GM12878 (cell line): ENCODE data around the gene EIF1AD. TPM values are rescaled to one million over a fixed set of nuclear protein-coding genes. Genes with fewer than 3 reads are reported as not detected.

Source experiments
- ATAC-seq: fragments of 200-7000 bp; cut with Tn5 transposase; 3 replicates; pipeline ENCODE4 v1.9.1; 2020; ENCODE audit warnings: mild to moderate bottlenecking, moderate library complexity
- BruUV-seq: library from RNA; stranded (reverse); fragments of 400-500 nt; replicated peaks from 2 replicates; lab custom pipeline; 2021; lab: Mats Ljungman, UMichigan
- CTCF ChIA-PET: fragments of 300-600 bp; sonication (Branson Sonifier 250); formaldehyde crosslinking; extraction: SDS; loops from one replicate; lab custom pipeline; 2021; ENCODE audit warnings: inconsistent platforms; lab: Yijun Ruan, JAX
- POLR2A ChIA-PET: fragments of 350-600 bp; formaldehyde crosslinking; extraction: SDS; loops from one replicate; lab custom pipeline; 2021; ENCODE audit warnings: inconsistent platforms; lab: Charles Lee
- RAD21 ChIA-PET: fragments of 300-600 bp; sonication (Branson Sonifier 250); formaldehyde crosslinking; loops from one replicate; lab custom pipeline; 2023; ENCODE audit warnings: antibody characterized with exemption; ENCODE audit not compliant: unreplicated experiment; lab: Charles Lee
- SMC1A ChIA-PET: fragments of 300-600 bp; sonication (Branson Sonifier 250); formaldehyde crosslinking; loops from one replicate; lab custom pipeline; 2023; ENCODE audit not compliant: unreplicated experiment, uncharacterized antibody; lab: Charles Lee
- DNase-seq: peaks from one replicate; pipeline ENCODE4 v3.0.0-alpha.2; 2011; ENCODE audit warnings: low read depth, low spot score
- FAIRE-seq: peaks from 3 replicates; lab custom pipeline; 2011; peaks lifted over from hg19 to GRCh38; lab: Jason Lieb, UNC
- H2AFZ ChIP-seq: 2 replicates; pipeline ENCODE4 v1.6.0; 2011; ENCODE audit warnings: low read depth, low read length, control low read depth; ENCODE audit not compliant: control insufficient read depth
- H3K27ac ChIP-seq: 2 replicates; pipeline ENCODE4 v1.5.1; 2011; ENCODE audit warnings: control low read depth; ENCODE audit not compliant: control insufficient read depth, insufficient read depth
- H3K27me3 ChIP-seq, 2 experiments: replicated peaks in 1 of 2; 2 replicates each; pipeline versions ENCODE4 v1.6.0 to v1.6.1; 2011; ENCODE audit warnings: low read length in 1 of 2; ENCODE audit not compliant: control insufficient read depth in 2 of 2, insufficient read depth in 2 of 2
- H3K36me3 ChIP-seq, 2 experiments: 2 replicates each; pipeline ENCODE4 v1.5.1; 2011; ENCODE audit warnings: low read length in 1 of 2; ENCODE audit not compliant: control insufficient read depth in 2 of 2, insufficient read depth in 2 of 2
- H3K4me1 ChIP-seq: 2 replicates; pipeline ENCODE4 v1.6.1; 2011; ENCODE audit warnings: mild to moderate bottlenecking, low read length, moderate library complexity, mixed read lengths; ENCODE audit not compliant: control insufficient read depth, insufficient read depth
- H3K4me2 ChIP-seq: 2 replicates; pipeline ENCODE4 v1.6.0; 2011; ENCODE audit warnings: control low read depth; ENCODE audit not compliant: control insufficient read depth, insufficient read depth
- H3K4me3 ChIP-seq: fragments of 200-600 bp; sonication (generic); 2 replicates; pipeline ENCODE4 v1.5.1; 2016
- H3K79me2 ChIP-seq: 2 replicates; pipeline ENCODE4 v1.6.0; 2011; ENCODE audit warnings: low read length; ENCODE audit not compliant: control insufficient read depth, insufficient read depth
- H3K9ac ChIP-seq: 2 replicates; pipeline ENCODE4 v1.8.0; 2011; ENCODE audit warnings: low read length, control low read depth, mixed read lengths; ENCODE audit not compliant: control insufficient read depth, insufficient read depth
- H3K9me3 ChIP-seq: replicated peaks from 3 replicates; pipeline ENCODE4 v1.5.1; 2011; ENCODE audit warnings: mild to moderate bottlenecking, low read length; ENCODE audit not compliant: control insufficient read depth, insufficient read depth
- H4K20me1 ChIP-seq: 2 replicates; pipeline ENCODE4 v1.6.0; 2011; ENCODE audit not compliant: control insufficient read depth, insufficient read depth
- ASH2L ChIP-seq: fragments of 300-600, 200-600 bp; sonication (generic); IDR thresholded peaks from 2 replicates; pipeline ENCODE4 v1.6.1; 2017; ENCODE audit warnings: low read depth, mild to moderate bottlenecking, borderline replicate concordance
- BHLHE40 ChIP-seq, 2 experiments: fragments of 450-650 bp in 1 of 2; IDR thresholded peaks; 2 replicates each; pipeline ENCODE4 v1.6.1; 2011 to 2017; ENCODE audit warnings: low read depth in 2 of 2, borderline replicate concordance in 1 of 2, improper control_type of control experiment in 1 of 2, low read length in 1 of 2, mild to moderate bottlenecking in 1 of 2
- CBFB ChIP-seq: IDR thresholded peaks from 2 replicates; pipeline ENCODE4 v1.6.1; 2016; ENCODE audit warnings: antibody characterized with exemption, low read depth
- CHD1 ChIP-seq: IDR thresholded peaks from 2 replicates; pipeline ENCODE4 v1.6.1; 2012; ENCODE audit warnings: low read depth, low read length, improper control_type of control experiment
- GABPA ChIP-seq: IDR thresholded peaks from 2 replicates; pipeline ENCODE4 v1.6.1; 2014; ENCODE audit warnings: antibody characterized with exemption, low read depth, mild to moderate bottlenecking, inconsistent platforms
- HDAC2 ChIP-seq: fragments of 200-600 bp; sonication (generic); IDR thresholded peaks from 2 replicates; pipeline ENCODE4 v1.6.1; 2017
- IRF4 ChIP-seq: IDR thresholded peaks from 2 replicates; pipeline ENCODE4 v1.6.1; 2011; ENCODE audit warnings: low read depth, low read length
- MLLT1 ChIP-seq: fragments of 450-650 bp; IDR thresholded peaks from 2 replicates; pipeline ENCODE4 v1.6.1; 2016; ENCODE audit warnings: mild to moderate bottlenecking
- NKRF ChIP-seq: fragments of 450-650 bp; conservative IDR thresholded peaks from 2 replicates; pipeline ENCODE4 v1.6.1; 2017; ENCODE audit warnings: mild to moderate bottlenecking, moderate library complexity
- NRF1 ChIP-seq: conservative IDR thresholded peaks from 2 replicates; pipeline ENCODE4 v1.6.1; 2011; ENCODE audit warnings: mild to moderate bottlenecking, low read depth, low read length, improper control_type of control experiment
- PAX8 ChIP-seq: fragments of 450-650 bp; IDR thresholded peaks from 2 replicates; pipeline ENCODE4 v1.6.1; 2017; ENCODE audit warnings: mild to moderate bottlenecking, moderate library complexity
- POLR2AphosphoS5 ChIP-seq: IDR thresholded peaks from 2 replicates; pipeline ENCODE4 v1.6.1; 2011; ENCODE audit warnings: mild to moderate bottlenecking, low read length, inconsistent platforms
- RAD21 ChIP-seq: IDR thresholded peaks from 2 replicates; pipeline ENCODE4 v1.6.1; 2011; ENCODE audit warnings: mild to moderate bottlenecking, low read depth, low read length, moderate library complexity; ENCODE audit not compliant: insufficient read depth
- SREBF1 ChIP-seq: IDR thresholded peaks from 2 replicates; pipeline ENCODE4 v1.6.1; 2012; ENCODE audit warnings: mild to moderate bottlenecking, low read length
- ZNF217 ChIP-seq: fragments of 450-650 bp; IDR thresholded peaks from 2 replicates; pipeline ENCODE4 v1.6.1; 2017; ENCODE audit warnings: antibody characterized with exemption, mild to moderate bottlenecking
- WGBS: methylation state at CpG from one replicate; pipeline ENCODE4 v1.1.6; 2016; ENCODE audit warnings: low lambda C conversion rate; ENCODE audit not compliant: insufficient replicate concordance, insufficient coverage; ENCODE audit errors: missing lambda C conversion rate; 5-methylcytosine and 5-hydroxymethylcytosine counted together
- in situ Hi-C: fragments of 300-500 bp; cut with MboI; formaldehyde crosslinking; loops from 9 replicates; pipeline ENCODE4 v1.14.3; 2018; ENCODE audit warnings: mixed read lengths
- intact Hi-C: fragments of 100-400 bp; cut with micrococcal nuclease; formaldehyde crosslinking; loops from one replicate; pipeline ENCODE4 v1.14.2; 2022; ENCODE audit not compliant: unreplicated experiment
- polyA plus RNA-seq, 11 experiments: library from polyadenylated mRNA; depleted of rRNA in 4 of 11; unstranded in 6 of 11; stranded (reverse) in 5 of 11; fragments of >200 nt; fragmentation: Nextera tagmentation in 4 of 11; fragmentation: Illumina TruSeq in 1 of 11; extraction: Ambion mirVana in 4 of 11; extraction: Trizol in 1 of 11; gene quantifications; 1 replicate in 1 of 11; 2 replicates in 10 of 11; pipeline versions ENCODE4 v1.2.1 to v1.2.3, GENCODE V29; 2011 to 2016; ENCODE audit warnings: inconsistent platforms in 2 of 11, missing spikeins in 2 of 11, low read depth in 1 of 11
- total RNA-seq, 4 experiments: library from RNA; depleted of rRNA in 3 of 4; stranded (reverse); fragments of >200 nt in 3 of 4; fragmentation: Illumina TruSeq in 1 of 4; extraction: Trizol in 1 of 4; gene quantifications; 2 replicates each; pipeline versions ENCODE4 v1.2.1 to v1.2.3, GENCODE V29; 2013 to 2021

Gene EIF1AD
- total and polyA plus RNA-seq, 10 of the 15 experiments (the other 5 are each of a cell fraction or from before 2014, with no cell fraction given): 31.6 to 56.8 (median 39.5) TPM

GRCh38 chr11:65973439-65974110 is 28.4 kb downstream of the EIF1AD start:
- TF ChIP-seq CHD1 (no peak), POLR2AphosphoS5 (0 out of 2 replicates have a peak, but pooled peaks have one; percentile 35)
- no peak overlapping the region for H3K9ac ChIP-seq
- FAIRE-seq (no peak), DNase-seq (no peak), ATAC-seq (no peak)
- WGBS: 88% methylated on average over 13 of the region's 13 CpGs
- no peaks in the 10 kb centered on the region for H3K79me2 ChIP-seq
- CTCF ChIA-PET: no interaction called here
- no peak overlapping the region for H3K4me3 ChIP-seq
- RAD21 ChIA-PET: no interaction called here
- H2AFZ ChIP-seq: no peak overlapping the region
- H3K4me2 ChIP-seq: no peak overlapping the region
- H3K27me3 ChIP-seq: no peaks in the 10 kb centered on the region
- BruUV-seq: TSS peak; percentile 52
- no peaks in the 10 kb centered on the region for H4K20me1 ChIP-seq
- intact Hi-C loops (no loop called here), in situ Hi-C loops (no loop called here)
- POLR2A ChIA-PET: no interaction called here
- no peaks in the 10 kb centered on the region for H3K4me1 ChIP-seq
- no peaks in the 10 kb centered on the region for H3K9me3 ChIP-seq
- SMC1A ChIA-PET: no interaction called here
- peaks cover 14 to 21% of the 10 kb centered on the region in 2 experiments; a peak in 3 of 4 replicates for H3K36me3 ChIP-seq
- no peak overlapping the region for H3K27ac ChIP-seq

GRCh38 chr11:65972116-65972515 is 29.8 kb downstream of the EIF1AD start:
- no peaks in the 10 kb centered on the region for H3K79me2 ChIP-seq
- H3K36me3 ChIP-seq: peaks cover 18% of the 10 kb centered on the region in 2 experiments; a peak in 3 of 4 replicates
- CTCF ChIA-PET: interaction anchor here (0.8 to 1.8 kb wide), 2 partner anchors 50 to 87 kb away, joined by 3 to 7 read pairs; no protein-coding TSS in a partner anchor
- no peak overlapping the region for H3K27ac ChIP-seq
- no peak overlapping the region for H3K9ac ChIP-seq
- ATAC-seq: no peak
- 98% methylated on average over 8 of the region's 8 CpGs for WGBS
- POLR2A ChIA-PET: interaction anchor here (0.6 kb wide), 1 partner anchor 90 kb away, joined by 4 read pairs; no protein-coding TSS in a partner anchor
- SMC1A ChIA-PET: interaction anchor here (0.8 to 1.1 kb wide), 2 partner anchors 50 to 85 kb away, joined by 4 read pairs; no protein-coding TSS in a partner anchor
- intact Hi-C loops: no loop called here
- H3K9me3 ChIP-seq: no peaks in the 10 kb centered on the region
- in situ Hi-C loops: no loop called here
- no peak overlapping the region for H3K4me3 ChIP-seq
- DNase-seq: no peak
- no peak overlapping the region for H3K4me2 ChIP-seq
- no peaks in the 10 kb centered on the region for H3K27me3 ChIP-seq
- H2AFZ ChIP-seq: no peak overlapping the region
- H3K4me1 ChIP-seq: no peaks in the 10 kb centered on the region
- BruUV-seq: no TSS peak
- FAIRE-seq: no peak
- RAD21 ChIA-PET: no interaction called here
- H4K20me1 ChIP-seq: no peaks in the 10 kb centered on the region
- no peak for TF ChIP-seq HDAC2
- no peak for TF ChIP-seq PAX8
- TF ChIP-seq BHLHE40 (IDR thresholded peaks at IDR 0.05; ENCODE audit: borderline replicate concordance in 1 of 2, low read depth in 2 of 2, low read length in 1 of 2): no peak
- TF ChIP-seq MLLT1: no peak
- no peak for TF ChIP-seq NKRF
- TF ChIP-seq RAD21: no peak
- TF ChIP-seq ASH2L: no peak
- no peak for TF ChIP-seq NRF1
- TF ChIP-seq SREBF1: no peak
- TF ChIP-seq IRF4: no peak
- TF ChIP-seq GABPA: no peak
- no peak for TF ChIP-seq CBFB
- no peak for TF ChIP-seq ZNF217
